Neuronal stem cell (in vitro differentiated cells): ENCODE data around the gene RAD52.

ENCODE experiments used
- DNase-seq: peaks from one replicate; pipeline ENCODE4 v3.0.0-alpha.2; 2013; ENCODE audit warnings: low spot score
- H2AFZ ChIP-seq: one replicate; pipeline ENCODE4 v1.6.1; 2013; ENCODE audit warnings: mild to moderate bottlenecking, low read length, inconsistent platforms
- H2AK5ac ChIP-seq: 2 replicates; pipeline ENCODE4 v1.6.1; 2013; ENCODE audit warnings: low read depth, mild to moderate bottlenecking, inconsistent platforms, low read length, moderate library complexity, mixed read lengths
- H2BK120ac ChIP-seq: 2 replicates; pipeline ENCODE4 v1.6.1; 2013; ENCODE audit warnings: low read depth, mild to moderate bottlenecking, inconsistent platforms, low read length, moderate library complexity, mixed read lengths
- H2BK12ac ChIP-seq: one replicate; pipeline ENCODE4 v1.6.1; 2013; ENCODE audit warnings: low read length, inconsistent platforms
- H2BK15ac ChIP-seq: 2 replicates; pipeline ENCODE4 v1.6.1; 2013; ENCODE audit warnings: mild to moderate bottlenecking, low read length, inconsistent platforms, mixed read lengths
- H2BK5ac ChIP-seq: one replicate; pipeline ENCODE4 v1.6.1; 2013; ENCODE audit warnings: inconsistent platforms, mild to moderate bottlenecking, low read length, moderate library complexity
- H3K14ac ChIP-seq: one replicate; pipeline ENCODE4 v1.6.1; 2013; ENCODE audit warnings: low read length, inconsistent platforms
- H3K18ac ChIP-seq: 2 replicates; pipeline ENCODE4 v1.6.1; 2013; ENCODE audit warnings: low read length, inconsistent platforms
- H3K23ac ChIP-seq: 2 replicates; pipeline ENCODE4 v1.6.1; 2013; ENCODE audit warnings: low read depth, mild to moderate bottlenecking, mixed read lengths, low read length, inconsistent platforms; ENCODE audit not compliant: poor library complexity
- H3K27ac ChIP-seq: replicated peaks from 3 replicates; pipeline ENCODE4 v1.5.1; 2013; ENCODE audit warnings: low read length, inconsistent platforms
- H3K27me3 ChIP-seq, 3 experiments: 2 replicates each; pipeline ENCODE4 v1.6.1; 2013; ENCODE audit warnings: low read length in 3 of 3, mild to moderate bottlenecking in 2 of 3, inconsistent platforms in 1 of 3, low read depth in 1 of 3, mixed read lengths in 1 of 3, moderate library complexity in 1 of 3; ENCODE audit not compliant: control insufficient read depth in 3 of 3, insufficient read depth in 3 of 3
- H3K36me3 ChIP-seq, 2 donors: replicated peaks in 1 of 2; 2 replicates each; pipeline ENCODE4 v1.6.1; 2013; ENCODE audit warnings: low read length in 2 of 2; ENCODE audit not compliant: control insufficient read depth in 2 of 2, insufficient read depth in 2 of 2
- H3K4ac ChIP-seq: 2 replicates; pipeline ENCODE4 v1.6.1; 2013; ENCODE audit warnings: inconsistent platforms, mild to moderate bottlenecking, low read length, moderate library complexity
- H3K4me1 ChIP-seq, 2 donors: 1 replicate in 1 of 2; 2 replicates in 1 of 2; pipeline ENCODE4 v1.6.1; 2013; ENCODE audit warnings: low read length in 2 of 2, low read depth in 1 of 2; ENCODE audit not compliant: control insufficient read depth in 2 of 2, insufficient read depth in 1 of 2
- H3K4me2 ChIP-seq: one replicate; pipeline ENCODE4 v1.6.1; 2013; ENCODE audit warnings: mild to moderate bottlenecking, low read length, inconsistent platforms; ENCODE audit not compliant: insufficient read depth, poor library complexity, severe bottlenecking
- H3K4me3 ChIP-seq, 2 donors: 2 replicates each; pipeline ENCODE4 v1.5.1; 2013; ENCODE audit warnings: low read length in 2 of 2, mild to moderate bottlenecking in 2 of 2, inconsistent platforms in 1 of 2, moderate library complexity in 1 of 2
- H3K79me1 ChIP-seq: one replicate; pipeline ENCODE4 v1.6.1; 2013; ENCODE audit warnings: low read depth, mild to moderate bottlenecking, inconsistent platforms, low read length, moderate library complexity
- H3K9ac ChIP-seq: one replicate; pipeline ENCODE4 v1.6.1; 2013; ENCODE audit warnings: mild to moderate bottlenecking, low read depth, low read length, inconsistent platforms; ENCODE audit not compliant: poor library complexity
- H3K9me3 ChIP-seq, 2 donors: replicated peaks in 1 of 2; 2 replicates each; pipeline versions ENCODE3 to v1.6.1; 2013; ENCODE audit warnings: low read length in 2 of 2, mild to moderate bottlenecking in 2 of 2, inconsistent platforms in 1 of 2, low read depth in 1 of 2, mixed read lengths in 1 of 2, moderate library complexity in 1 of 2; ENCODE audit not compliant: control insufficient read depth in 2 of 2, insufficient read depth in 1 of 2
- H4K8ac ChIP-seq: one replicate; pipeline ENCODE4 v1.6.1; 2013; ENCODE audit warnings: low read depth, mild to moderate bottlenecking, inconsistent platforms, low read length, moderate library complexity
- H4K91ac ChIP-seq: one replicate; pipeline ENCODE4 v1.6.1; 2013; ENCODE audit warnings: low read length, low read depth, mild to moderate bottlenecking, inconsistent platforms; ENCODE audit not compliant: poor library complexity
- WGBS, 2 donors: extraction: QIAGEN DNeasy Blood & Tissue Kit; methylation state at CpG; one replicate each; pipeline ENCODE4 v1.1.7; 2013; ENCODE audit warnings: missing lambda C conversion rate in 2 of 2, mixed read lengths in 1 of 2; ENCODE audit not compliant: insufficient read length in 2 of 2, insufficient replicate concordance in 1 of 2; ENCODE audit errors: extremely low coverage in 2 of 2; 5-methylcytosine and 5-hydroxymethylcytosine counted together

RAD52 gene

GRCh38 chr12:862303-862911 is 87.1 kb downstream of the RAD52 start:
- Histone ChIP-seq H3K4me3 (no peak overlapping the region), H4K8ac (no peak overlapping the region), H3K4me2 (no peak overlapping the region), H2AFZ (no peak overlapping the region), H3K9me3 (peaks cover 0 to 2% of the 10 kb centered on the region in 2 donors), H3K27me3 (no peaks in the 10 kb centered on the region), H2BK5ac (no peak overlapping the region), H2BK15ac (no peak overlapping the region), H2AK5ac (no peak overlapping the region), H3K9ac (no peak overlapping the region), H3K27ac (no peak overlapping the region), H3K18ac (no peak overlapping the region), H2BK12ac (no peak overlapping the region), H3K36me3 (peaks cover 13 to 100% of the 10 kb centered on the region in 2 donors), H4K91ac (no peak overlapping the region), H3K4ac (no peak overlapping the region), H3K4me1 (no peaks in the 10 kb centered on the region), H3K79me1 (peaks cover 5% of the 10 kb centered on the region), H3K14ac (no peak overlapping the region), H3K23ac (no peak overlapping the region), H2BK120ac (no peak overlapping the region)
- no peak for DNase-seq
- WGBS, 2 donors, result no CpG with 5 or more reads among the region's 4 CpGs
